Ishikawa (cell line): ENCODE measurements around the gene SLC49A3.

Experiments
- CEBPB ChIP-seq: IDR thresholded peaks from 2 replicates; pipeline ENCODE4 v1.6.1; 2012
- CREB1 ChIP-seq: IDR thresholded peaks from 2 replicates; pipeline ENCODE4 v1.6.1; 2012; ENCODE audit warnings: low read depth
- EGR1 ChIP-seq: IDR thresholded peaks from 2 replicates; pipeline ENCODE4 v1.6.1; 2012
- EP300 ChIP-seq: IDR thresholded peaks from 2 replicates; pipeline ENCODE4 v1.6.1; 2012; ENCODE audit warnings: borderline replicate concordance
- FOXM1 ChIP-seq: IDR thresholded peaks from 2 replicates; pipeline ENCODE4 v1.6.1; 2012; ENCODE audit warnings: low read depth, borderline replicate concordance
- MAX ChIP-seq: IDR thresholded peaks from 2 replicates; pipeline ENCODE4 v1.6.1; 2012
- NFIC ChIP-seq: IDR thresholded peaks from 2 replicates; pipeline ENCODE4 v1.6.1; 2012
- RAD21 ChIP-seq: IDR thresholded peaks from 2 replicates; pipeline ENCODE4 v1.6.1; 2012; ENCODE audit warnings: low read depth
- TAF1 ChIP-seq: IDR thresholded peaks from 2 replicates; pipeline ENCODE4 v1.6.1; 2012; ENCODE audit warnings: low read depth, mild to moderate bottlenecking
- TCF12 ChIP-seq: IDR thresholded peaks from 2 replicates; pipeline ENCODE4 v1.6.1; 2012; ENCODE audit warnings: low read depth
- TEAD4 ChIP-seq: IDR thresholded peaks from 2 replicates; pipeline ENCODE4 v1.6.1; 2012
- USF1 ChIP-seq: IDR thresholded peaks from 2 replicates; pipeline ENCODE4 v1.6.1; 2012
- YY1 ChIP-seq: IDR thresholded peaks from 2 replicates; pipeline ENCODE4 v1.6.1; 2012; ENCODE audit warnings: low read depth
- ZBTB7A ChIP-seq: IDR thresholded peaks from 2 replicates; pipeline ENCODE4 v1.6.1; 2012; ENCODE audit warnings: low read depth
- TF ChIP-seq, protein P1 (sequence below): IDR thresholded peaks from 2 replicates; pipeline ENCODE4 v1.6.1; 2012; ENCODE audit warnings: low read depth, mild to moderate bottlenecking

The SLC49A3 gene

DNA sequence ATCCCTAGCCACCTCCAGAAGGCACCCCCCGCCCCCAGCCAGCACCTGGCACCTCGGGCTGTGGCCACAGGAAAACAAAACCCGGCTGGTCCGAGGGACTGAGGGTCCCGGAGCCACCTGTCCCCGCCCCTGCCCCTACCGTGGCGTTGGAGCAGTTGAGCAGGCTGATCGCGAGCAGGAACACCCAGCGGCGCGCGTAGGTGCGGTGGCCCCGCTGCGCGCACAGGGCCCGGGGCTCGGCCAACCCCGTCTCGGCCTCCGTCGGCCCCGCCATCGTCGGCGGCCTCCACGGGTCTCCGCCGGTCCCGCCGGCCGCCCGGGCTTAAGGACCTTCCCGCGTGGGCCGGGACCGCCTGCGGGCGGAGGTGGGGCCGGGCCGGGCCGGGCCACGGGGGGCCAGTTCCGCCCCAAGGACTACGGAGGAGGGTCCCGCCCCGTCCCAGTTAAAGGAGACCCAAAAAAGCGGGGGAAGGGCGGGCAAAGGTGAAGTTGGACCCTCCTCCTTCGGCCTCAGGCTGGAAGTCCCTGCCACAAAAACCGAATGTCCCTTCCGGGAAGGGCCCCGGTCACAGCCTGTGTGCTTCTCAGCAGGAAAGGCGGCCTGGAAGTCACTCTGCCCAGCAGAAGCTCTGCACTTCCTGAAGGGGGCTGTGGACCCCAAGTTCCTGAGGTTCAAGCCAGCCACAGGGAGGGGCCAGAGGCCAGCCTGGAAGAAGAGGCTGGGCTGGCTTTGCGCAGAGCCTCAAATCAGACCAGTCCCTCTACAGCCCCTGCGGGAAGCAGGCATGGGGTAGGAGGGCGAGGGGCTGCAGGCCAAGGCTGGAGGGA, at the start of gene SLC49A3:
TSS of gene SLC49A3 (minus strand) at position 298 of the 828 bp plus-strand sequence. CDS start at position 274, 24 bp downstream.
- TF ChIP-seq FOXM1 (no peak), EP300 (no peak), NFIC (no peak), CREB1 (no peak), EGR1 (no peak), CEBPB (no peak), TAF1 (no peak), MAX (no peak), YY1 (no peak), ZBTB7A (no peak), TEAD4 (no peak), RAD21 (no peak), USF1 (no peak), TCF12 (no peak)
- TF ChIP-seq, protein P1, sequence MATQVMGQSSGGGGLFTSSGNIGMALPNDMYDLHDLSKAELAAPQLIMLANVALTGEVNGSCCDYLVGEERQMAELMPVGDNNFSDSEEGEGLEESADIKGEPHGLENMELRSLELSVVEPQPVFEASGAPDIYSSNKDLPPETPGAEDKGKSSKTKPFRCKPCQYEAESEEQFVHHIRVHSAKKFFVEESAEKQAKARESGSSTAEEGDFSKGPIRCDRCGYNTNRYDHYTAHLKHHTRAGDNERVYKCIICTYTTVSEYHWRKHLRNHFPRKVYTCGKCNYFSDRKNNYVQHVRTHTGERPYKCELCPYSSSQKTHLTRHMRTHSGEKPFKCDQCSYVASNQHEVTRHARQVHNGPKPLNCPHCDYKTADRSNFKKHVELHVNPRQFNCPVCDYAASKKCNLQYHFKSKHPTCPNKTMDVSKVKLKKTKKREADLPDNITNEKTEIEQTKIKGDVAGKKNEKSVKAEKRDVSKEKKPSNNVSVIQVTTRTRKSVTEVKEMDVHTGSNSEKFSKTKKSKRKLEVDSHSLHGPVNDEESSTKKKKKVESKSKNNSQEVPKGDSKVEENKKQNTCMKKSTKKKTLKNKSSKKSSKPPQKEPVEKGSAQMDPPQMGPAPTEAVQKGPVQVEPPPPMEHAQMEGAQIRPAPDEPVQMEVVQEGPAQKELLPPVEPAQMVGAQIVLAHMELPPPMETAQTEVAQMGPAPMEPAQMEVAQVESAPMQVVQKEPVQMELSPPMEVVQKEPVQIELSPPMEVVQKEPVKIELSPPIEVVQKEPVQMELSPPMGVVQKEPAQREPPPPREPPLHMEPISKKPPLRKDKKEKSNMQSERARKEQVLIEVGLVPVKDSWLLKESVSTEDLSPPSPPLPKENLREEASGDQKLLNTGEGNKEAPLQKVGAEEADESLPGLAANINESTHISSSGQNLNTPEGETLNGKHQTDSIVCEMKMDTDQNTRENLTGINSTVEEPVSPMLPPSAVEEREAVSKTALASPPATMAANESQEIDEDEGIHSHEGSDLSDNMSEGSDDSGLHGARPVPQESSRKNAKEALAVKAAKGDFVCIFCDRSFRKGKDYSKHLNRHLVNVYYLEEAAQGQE, result no peak

GRCh38 chr4:735583-735982, 46.6 kb upstream of the SLC49A3 start:
- TF ChIP-seq EGR1, result no peak

GRCh38 chr4:734951-735350, 46.0 kb upstream of the SLC49A3 start:
- no peak for TF ChIP-seq TAF1
- TF ChIP-seq, protein P1, result no peak
- no peak for TF ChIP-seq USF1

GRCh38 chr4:734075-734474, 45.1 kb upstream of the SLC49A3 start:
- TF ChIP-seq ZBTB7A (no peak), FOXM1 (no peak), NFIC (no peak), EP300 (no peak), YY1 (no peak), RAD21 (no peak), CEBPB (no peak), CREB1 (no peak), TAF1 (no peak), USF1 (no peak), EGR1 (no peak), TEAD4 (no peak)
- TF ChIP-seq, protein P1, result no peak

- TF ChIP-seq RAD21 (no peak), MAX (no peak), EP300 (no peak), CEBPB (no peak), FOXM1 (no peak), ZBTB7A (no peak), NFIC (no peak), TCF12 (no peak), USF1 (no peak), TEAD4 (no peak), TAF1 (no peak), CREB1 (no peak), YY1 (no peak), EGR1 (no peak)
- TF ChIP-seq, protein P1, result no peak
Measured at GRCh38 chr4:733631-733980, 44.7 kb upstream of the SLC49A3 start.
